ENCODE results near the gene PRKCB.

DNA sequence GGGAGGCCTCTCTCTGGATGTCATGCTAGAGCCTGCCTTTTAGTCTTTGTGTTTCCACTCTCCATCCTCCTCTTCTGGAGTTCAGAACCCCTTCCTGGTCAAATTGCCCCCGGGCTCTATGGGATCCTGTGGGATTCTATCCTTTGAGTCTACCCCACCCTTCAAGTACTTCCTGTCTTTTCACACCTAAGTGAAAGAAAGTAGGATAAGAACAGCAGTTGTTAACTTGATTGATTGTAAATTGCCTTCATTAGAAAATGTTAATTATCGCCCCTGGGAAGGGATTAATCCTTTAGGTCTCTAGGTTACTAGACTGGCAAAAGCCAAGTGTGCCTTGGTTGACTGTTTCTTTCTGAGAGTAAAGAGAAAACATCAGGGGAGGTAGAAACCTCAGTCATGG is 30.1 kb downstream of the PRKCB start:
- TF ChIP-seq EZH2 (IDR thresholded peaks at IDR 0.05; ENCODE audit: low read depth, unreplicated experiment) = no peak
- TF ChIP-seq, protein P1, sequence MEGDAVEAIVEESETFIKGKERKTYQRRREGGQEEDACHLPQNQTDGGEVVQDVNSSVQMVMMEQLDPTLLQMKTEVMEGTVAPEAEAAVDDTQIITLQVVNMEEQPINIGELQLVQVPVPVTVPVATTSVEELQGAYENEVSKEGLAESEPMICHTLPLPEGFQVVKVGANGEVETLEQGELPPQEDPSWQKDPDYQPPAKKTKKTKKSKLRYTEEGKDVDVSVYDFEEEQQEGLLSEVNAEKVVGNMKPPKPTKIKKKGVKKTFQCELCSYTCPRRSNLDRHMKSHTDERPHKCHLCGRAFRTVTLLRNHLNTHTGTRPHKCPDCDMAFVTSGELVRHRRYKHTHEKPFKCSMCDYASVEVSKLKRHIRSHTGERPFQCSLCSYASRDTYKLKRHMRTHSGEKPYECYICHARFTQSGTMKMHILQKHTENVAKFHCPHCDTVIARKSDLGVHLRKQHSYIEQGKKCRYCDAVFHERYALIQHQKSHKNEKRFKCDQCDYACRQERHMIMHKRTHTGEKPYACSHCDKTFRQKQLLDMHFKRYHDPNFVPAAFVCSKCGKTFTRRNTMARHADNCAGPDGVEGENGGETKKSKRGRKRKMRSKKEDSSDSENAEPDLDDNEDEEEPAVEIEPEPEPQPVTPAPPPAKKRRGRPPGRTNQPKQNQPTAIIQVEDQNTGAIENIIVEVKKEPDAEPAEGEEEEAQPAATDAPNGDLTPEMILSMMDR (conservative IDR thresholded peaks at IDR 0.05; ENCODE audit: low read depth in 2 of 2) = no peak
